Activated T-cell treated with anti-CD3 and anti-CD28 coated beads, Interleukin-2, amount 50 U/mL, for 48 hours (primary cell): ENCODE data around the gene CACNB2.

Experiments
- DNase-seq, 2 experiments: peaks; one replicate each; pipeline ENCODE4 v3.0.0-alpha.2; 2020

The CACNB2 gene

DNA sequence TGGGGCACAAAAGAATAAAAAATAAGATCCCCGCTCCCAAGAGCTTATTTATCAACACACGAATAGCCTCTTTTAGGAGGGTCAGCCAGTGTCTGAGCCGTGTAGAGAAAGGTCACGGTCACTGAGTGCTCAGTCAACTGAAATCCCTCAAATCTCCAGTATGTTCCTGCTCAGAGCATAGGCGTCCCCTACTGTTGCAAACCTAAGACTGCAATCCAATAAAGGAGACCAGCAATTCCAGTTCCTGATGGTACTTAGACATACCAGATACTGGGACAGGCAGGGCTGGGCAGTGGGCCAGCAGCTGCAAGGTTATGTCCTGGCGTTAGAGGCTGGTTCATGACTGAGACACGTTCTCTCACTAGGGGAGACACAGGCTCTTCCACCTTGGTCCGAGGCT lies 93.6 kb downstream of the CACNB2 start:
- DNase-seq: no peak

- no peak for DNase-seq
Measured at GRCh38 chr10:18235477-18235876, 95.3 kb downstream of the CACNB2 start.

- DNase-seq: no peak
Measured at GRCh38 chr10:18236756-18237155, 96.5 kb downstream of the CACNB2 start.

- no peak for DNase-seq
Measured at GRCh38 chr10:18238870-18239485, 98.8 kb downstream of the CACNB2 start.

GRCh38 chr10:18240185-18240882 lies 100.1 kb downstream of the CACNB2 start:
- no peak for DNase-seq

DNA sequence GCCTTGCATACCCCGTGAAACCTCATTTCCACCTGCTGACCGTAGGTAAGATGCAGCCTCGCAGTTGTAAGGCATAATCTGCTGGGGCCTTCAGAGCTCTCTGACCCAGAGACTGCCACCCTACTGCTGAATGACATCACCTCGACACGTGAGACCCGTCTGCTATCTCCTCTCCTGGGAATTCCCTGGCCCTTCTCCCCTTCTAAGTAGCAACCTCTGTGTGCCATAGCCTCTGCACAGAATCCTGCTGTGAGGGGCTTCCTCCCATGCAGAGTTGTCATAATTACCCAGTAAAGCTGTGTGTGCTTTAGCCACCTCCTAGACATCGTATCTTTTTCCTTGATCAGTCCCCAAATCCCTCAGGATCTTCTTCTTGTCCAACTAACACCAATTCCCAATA lies 106.7 kb downstream of the CACNB2 start:
- no peak for DNase-seq

DNA sequence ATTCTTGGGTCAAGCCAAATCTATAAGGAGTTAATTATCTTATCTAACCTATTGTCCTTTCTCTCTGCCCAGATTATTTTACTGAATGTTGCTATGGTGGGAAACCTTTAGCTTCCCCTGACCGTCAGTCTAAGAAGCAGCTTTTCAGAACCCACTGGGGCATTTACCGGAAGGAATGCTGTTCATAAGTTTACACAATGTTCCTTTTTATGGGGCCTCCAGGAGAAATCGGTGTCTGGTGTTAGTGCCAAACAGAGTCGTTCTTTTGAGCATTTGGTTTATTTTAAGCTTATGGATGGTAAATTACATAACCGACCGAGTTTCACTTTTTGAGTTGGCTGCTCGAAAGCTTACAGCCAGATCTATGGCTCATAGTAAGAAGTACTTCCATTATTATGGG lies 111.9 kb downstream of the CACNB2 start:
- DNase-seq: no peak

GRCh38 chr10:18254086-18254485 lies 113.9 kb downstream of the CACNB2 start:
- DNase-seq: no peak

- no peak for DNase-seq
Measured at GRCh38 chr10:18254692-18255091, 114.5 kb downstream of the CACNB2 start.

DNA sequence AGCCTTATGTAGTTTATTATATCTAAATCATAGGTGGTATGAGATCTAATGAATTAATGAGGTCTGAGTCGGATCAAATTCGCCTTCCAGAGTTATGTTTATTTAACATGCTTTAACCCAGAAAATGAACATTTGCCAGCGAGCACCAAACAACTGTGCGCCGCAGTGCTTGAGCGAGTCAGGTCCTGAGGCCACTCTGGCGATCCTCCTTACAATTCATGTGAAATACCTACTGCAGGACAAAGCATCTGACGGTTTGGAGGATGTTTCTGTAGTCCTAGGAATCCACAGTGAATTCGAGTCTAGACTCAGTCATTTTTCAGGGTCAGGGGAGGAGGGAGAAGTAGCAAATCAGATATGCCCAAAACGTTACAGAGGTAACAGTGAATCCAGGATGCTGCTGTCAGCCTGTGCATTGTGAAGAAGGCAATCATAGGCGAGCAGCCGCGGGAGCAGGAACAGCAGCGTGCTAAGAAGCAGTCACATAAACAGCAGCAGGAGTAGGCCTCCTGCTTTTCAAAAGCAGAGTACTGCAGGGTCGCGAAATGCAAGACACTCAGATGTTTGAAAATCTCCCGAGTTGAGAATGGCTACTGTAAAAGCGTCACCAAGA lies 120.2 kb downstream of the CACNB2 start:
- no peak for DNase-seq

DNA sequence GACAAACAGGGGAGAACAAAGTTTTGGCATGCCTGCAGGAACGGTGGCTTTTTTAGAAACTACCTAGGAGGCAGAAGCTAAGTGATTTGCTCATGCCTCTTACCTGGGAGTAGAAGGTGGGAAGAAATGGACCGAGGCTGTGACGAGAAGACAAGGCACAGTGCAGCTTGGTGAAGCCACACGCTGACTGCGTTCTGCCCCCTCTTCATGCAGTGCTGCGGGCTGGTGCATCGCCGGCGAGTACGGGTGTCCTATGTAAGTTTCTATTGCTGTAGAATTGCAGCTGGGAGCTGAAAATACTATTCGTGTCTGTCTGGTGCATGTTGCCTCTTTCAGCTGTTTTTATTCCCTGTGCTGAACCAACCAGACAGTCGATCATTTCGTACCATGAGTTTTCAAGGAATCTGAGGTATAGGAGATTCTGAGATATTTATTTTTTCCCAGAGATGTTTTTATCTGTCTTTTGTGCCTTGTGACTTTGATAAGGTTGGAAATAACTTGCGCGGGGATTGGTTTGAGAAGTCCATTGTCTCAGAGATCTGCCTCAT lies 120.9 kb downstream of the CACNB2 start:
- DNase-seq: no peak

DNA sequence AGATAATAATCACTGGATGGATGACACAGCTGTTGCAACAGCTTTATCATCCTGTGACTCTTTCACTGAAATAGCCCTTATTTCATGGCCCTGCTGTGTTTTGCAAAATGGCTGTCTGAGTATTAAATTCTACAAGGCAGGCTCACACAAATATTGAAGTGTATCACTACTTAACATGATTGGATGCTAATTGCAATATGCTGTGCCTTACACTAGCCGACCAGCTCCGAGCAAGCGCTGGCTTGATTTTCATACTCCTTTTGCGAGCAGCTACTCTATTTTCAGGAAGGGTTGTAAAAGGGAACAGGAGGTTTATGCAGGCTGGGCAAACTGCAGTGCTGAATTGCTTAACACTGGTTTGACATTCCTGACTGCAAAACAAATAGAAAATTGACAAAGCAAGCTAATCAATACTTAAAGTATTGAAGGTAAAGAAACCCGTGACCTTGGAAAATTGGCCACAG lies 121.6 kb downstream of the CACNB2 start:
- no peak for DNase-seq

DNA sequence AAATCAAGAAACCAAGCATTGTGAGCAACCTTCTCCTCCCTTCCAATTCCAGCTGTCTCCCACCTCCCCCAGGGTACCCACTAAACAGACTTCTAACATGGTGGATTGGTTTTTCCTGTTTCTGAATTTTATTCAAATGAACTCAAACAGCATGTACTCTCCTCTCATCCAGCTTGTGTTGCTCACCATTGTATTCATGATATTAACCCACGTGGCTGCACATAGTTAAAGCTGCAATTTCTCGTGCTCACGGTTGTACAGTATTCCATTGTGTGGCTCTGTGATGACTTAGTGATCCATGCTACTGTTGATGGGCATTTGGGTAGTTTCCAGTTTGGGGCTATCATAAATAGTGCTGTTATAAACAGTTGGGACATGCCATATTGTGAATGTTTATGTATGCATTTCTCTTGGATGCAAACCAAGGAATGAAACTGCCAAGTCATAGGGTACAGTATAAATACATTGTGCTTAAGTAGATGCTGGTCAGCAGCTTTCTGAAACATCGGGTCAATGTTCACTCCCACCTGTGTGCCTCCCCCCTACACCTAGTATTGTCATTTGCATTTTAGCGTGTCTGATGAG lies 124.3 kb downstream of the CACNB2 start:
- no peak for DNase-seq

DNA sequence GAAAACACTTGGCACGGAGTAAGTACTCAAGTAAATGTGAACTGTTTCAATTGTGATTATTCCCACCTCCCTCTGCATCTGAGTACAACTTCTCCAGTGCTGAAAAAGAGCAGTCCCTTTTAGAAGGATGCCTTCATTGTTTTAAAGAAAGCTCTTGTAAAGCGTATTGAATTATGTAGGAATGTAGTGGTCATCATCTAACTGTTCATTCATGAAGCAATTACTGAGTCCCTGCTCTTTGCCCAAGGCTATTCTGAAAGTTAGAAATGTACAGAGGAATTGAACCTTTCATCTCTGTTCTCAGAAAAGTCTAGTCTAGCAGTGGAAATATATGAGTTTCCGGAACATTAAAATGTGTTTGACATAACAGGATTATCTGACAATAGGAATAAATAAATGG lies 127.8 kb downstream of the CACNB2 start:
- DNase-seq: no peak

DNA sequence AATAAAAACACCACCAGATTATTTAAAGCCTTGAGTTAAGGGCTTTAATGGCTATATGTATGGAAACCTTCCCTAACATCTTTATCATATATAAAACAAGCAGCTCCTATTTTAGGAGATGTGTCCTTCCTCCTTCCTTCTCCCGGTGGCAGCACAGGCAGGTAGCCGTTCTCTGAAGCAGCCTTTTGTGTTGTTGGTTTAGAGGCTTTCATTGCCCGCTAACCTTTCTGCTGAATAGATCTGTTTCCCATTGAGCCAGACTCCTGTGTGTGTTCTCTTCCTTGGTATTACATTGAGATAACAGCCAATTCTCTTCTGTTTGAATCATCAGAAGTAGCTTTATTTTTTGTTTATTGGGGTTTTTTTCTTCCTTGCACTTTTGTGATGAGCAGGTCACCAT lies 131.3 kb downstream of the CACNB2 start:
- no peak for DNase-seq

DNA sequence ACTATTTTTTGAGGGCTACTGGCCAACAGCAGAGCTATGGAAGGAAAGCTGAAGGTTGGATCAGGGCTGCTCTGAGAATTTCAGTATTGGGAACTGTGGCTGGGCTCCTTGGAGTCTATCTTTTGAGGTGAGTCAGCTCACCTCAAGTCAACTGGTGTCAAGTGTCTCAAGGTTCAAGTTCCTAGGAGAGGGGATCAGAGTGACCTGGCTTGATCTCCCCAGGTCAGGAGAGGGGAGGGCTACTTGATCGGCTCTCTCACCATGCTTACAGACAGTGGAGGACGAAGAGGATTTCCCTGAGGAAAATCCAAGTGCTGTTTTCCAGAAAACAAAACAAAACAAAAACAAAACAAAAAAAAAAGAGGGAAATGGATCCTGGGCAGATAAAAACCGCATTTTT lies 132.8 kb downstream of the CACNB2 start:
- DNase-seq: no peak

- no peak for DNase-seq
Measured at GRCh38 chr10:18278181-18278580, 138.0 kb downstream of the CACNB2 start.

- DNase-seq: no peak
Measured at GRCh38 chr10:18279173-18279572, 138.9 kb downstream of the CACNB2 start.

- no peak for DNase-seq
Measured at GRCh38 chr10:18282094-18282493, 141.9 kb downstream of the CACNB2 start.

GRCh38 chr10:18290651-18291313 lies 150.6 kb downstream of the CACNB2 start:
- DNase-seq: no peak

- no peak for DNase-seq
Measured at GRCh38 chr10:18293536-18294510, 153.6 kb downstream of the CACNB2 start.

DNA sequence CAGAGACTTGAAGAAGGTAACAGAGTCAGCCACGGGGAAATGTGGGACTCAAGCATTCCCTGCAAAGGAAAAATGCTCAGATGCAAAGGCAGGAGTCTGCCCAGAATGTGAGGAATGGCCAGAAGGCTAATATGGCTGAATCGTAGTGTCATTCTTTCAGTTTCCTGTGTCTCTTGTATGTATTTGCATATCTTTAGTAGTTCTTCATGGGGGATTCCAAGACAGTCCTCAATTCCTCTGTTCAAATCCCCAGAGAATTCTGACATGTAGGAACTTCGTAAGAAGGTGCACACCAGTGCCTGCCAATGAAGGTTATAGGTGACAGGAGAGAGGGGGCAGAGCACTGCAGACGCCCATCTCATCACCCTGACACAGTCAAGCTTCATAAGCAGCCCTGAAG lies 154.4 kb downstream of the CACNB2 start:
- DNase-seq: no peak
